ENCODE measurements around the gene FCHO1. TPM values are rescaled to one million over a fixed set of nuclear protein-coding genes. Genes with fewer than 3 reads are reported as not detected.

FCHO1 gene
- total and polyA plus RNA-seq, 10 of the 15 experiments (the other 5 are each of a cell fraction or from before 2014, with no cell fraction given): 0.14 to 45.8 (median 15.8) TPM

DNA sequence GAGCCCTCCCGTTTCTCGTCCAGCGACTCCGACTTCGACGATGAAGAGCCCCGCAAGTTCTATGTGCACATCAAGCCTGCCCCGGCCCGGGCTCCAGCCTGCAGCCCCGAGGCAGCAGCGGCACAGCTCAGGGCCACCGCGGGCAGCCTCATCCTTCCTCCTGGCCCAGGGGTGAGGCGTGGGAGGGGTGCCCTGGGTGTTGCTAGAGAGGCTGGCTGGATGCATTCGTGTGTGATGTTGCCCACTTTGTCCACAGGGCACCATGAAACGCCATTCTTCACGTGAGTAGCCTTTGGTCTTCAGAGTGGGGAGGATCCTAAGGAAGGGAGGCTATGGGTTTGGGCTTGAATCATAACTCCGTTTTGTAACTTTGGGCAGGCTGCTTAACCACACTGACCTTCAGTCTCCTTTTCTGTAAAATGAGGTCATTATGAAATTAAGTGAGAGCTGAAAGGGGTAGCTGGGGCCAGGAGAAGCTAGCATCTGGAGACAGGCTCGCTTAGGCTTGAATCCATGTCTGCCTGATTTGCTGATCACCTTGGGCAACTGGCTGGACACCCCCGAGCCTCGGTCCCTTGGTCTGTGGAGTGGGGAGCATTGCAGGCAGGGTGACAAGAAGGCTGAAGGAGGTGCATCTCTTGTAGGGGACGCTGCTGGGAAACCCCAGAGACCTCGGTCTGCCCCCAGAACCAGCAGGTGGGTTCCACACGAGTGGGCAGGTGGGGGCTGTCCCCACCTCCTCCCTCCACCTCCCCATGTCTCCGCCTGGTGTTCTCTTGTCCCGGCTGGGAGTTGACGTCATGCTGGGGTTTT is 24.9 kb downstream of the FCHO1 start (continued):
- TF ChIP-seq SMARCA5 (IDR thresholded peaks at IDR 0.05): no peak; the same call in 1 of the 2 replicates
- TF ChIP-seq FOXM1 (IDR thresholded peaks at IDR 0.05; ENCODE audit: low read depth, low read length): peak; percentile 86; the same call in 1 of the 2 replicates
- TF ChIP-seq TCF3 (IDR thresholded peaks at IDR 0.05; ENCODE audit: borderline replicate concordance, insufficient read depth, low read depth, low read length): peak; percentile 99
- TF ChIP-seq CEBPB (IDR thresholded peaks at IDR 0.05; ENCODE audit: borderline replicate concordance in 1 of 2, low read depth in 2 of 2, low read length in 2 of 2): peak in 1 of 2 experiments; percentile 91; a peak in 1 of 4 replicates
- peak; percentile 89 for TF ChIP-seq MTA2 (IDR thresholded peaks at IDR 0.05; ENCODE audit: low read depth)
- TF ChIP-seq ZNF24 (IDR thresholded peaks at IDR 0.05): no peak
- TF ChIP-seq JUND (IDR thresholded peaks at IDR 0.05; ENCODE audit: low read depth, low read length): peak; percentile 53
- TF ChIP-seq PML (IDR thresholded peaks at IDR 0.05; ENCODE audit: low read length): peak; percentile 73; the same call in 1 of the 2 replicates
- peak; percentile 89; the same call in 1 of the 2 replicates for TF ChIP-seq ZBED1 (IDR thresholded peaks at IDR 0.05; ENCODE audit: borderline replicate concordance)
- TF ChIP-seq, protein P1, sequence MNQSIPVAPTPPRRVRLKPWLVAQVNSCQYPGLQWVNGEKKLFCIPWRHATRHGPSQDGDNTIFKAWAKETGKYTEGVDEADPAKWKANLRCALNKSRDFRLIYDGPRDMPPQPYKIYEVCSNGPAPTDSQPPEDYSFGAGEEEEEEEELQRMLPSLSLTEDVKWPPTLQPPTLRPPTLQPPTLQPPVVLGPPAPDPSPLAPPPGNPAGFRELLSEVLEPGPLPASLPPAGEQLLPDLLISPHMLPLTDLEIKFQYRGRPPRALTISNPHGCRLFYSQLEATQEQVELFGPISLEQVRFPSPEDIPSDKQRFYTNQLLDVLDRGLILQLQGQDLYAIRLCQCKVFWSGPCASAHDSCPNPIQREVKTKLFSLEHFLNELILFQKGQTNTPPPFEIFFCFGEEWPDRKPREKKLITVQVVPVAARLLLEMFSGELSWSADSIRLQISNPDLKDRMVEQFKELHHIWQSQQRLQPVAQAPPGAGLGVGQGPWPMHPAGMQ (IDR thresholded peaks at IDR 0.05; ENCODE audit: borderline replicate concordance): no peak
- peak; percentile 61; the same call in 1 of the 2 replicates for TF ChIP-seq BACH1 (IDR thresholded peaks at IDR 0.05; ENCODE audit: borderline replicate concordance)
- TF ChIP-seq, protein P2, sequence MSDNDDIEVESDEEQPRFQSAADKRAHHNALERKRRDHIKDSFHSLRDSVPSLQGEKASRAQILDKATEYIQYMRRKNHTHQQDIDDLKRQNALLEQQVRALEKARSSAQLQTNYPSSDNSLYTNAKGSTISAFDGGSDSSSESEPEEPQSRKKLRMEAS (IDR thresholded peaks at IDR 0.05; ENCODE audit: low read depth, low read length): no peak
- peak; percentile 24; the same call in 1 of the 2 replicates for TF ChIP-seq CHD2 (IDR thresholded peaks at IDR 0.05; ENCODE audit: borderline replicate concordance, low read depth, low read length)
- no peak for TF ChIP-seq ZNF384 (IDR thresholded peaks at IDR 0.05; ENCODE audit: borderline replicate concordance, low read depth, low read length)
- TF ChIP-seq TCF12 (IDR thresholded peaks at IDR 0.05; ENCODE audit: low read depth, low read length): peak; percentile 99
- TF ChIP-seq CREM (IDR thresholded peaks at IDR 0.05; ENCODE audit: low read depth): peak; percentile 94; the same call in 1 of the 2 replicates
- peak; percentile 84 to 87 for TF ChIP-seq IKZF2 (IDR thresholded peaks at IDR 0.05)
- TF ChIP-seq, protein P3, sequence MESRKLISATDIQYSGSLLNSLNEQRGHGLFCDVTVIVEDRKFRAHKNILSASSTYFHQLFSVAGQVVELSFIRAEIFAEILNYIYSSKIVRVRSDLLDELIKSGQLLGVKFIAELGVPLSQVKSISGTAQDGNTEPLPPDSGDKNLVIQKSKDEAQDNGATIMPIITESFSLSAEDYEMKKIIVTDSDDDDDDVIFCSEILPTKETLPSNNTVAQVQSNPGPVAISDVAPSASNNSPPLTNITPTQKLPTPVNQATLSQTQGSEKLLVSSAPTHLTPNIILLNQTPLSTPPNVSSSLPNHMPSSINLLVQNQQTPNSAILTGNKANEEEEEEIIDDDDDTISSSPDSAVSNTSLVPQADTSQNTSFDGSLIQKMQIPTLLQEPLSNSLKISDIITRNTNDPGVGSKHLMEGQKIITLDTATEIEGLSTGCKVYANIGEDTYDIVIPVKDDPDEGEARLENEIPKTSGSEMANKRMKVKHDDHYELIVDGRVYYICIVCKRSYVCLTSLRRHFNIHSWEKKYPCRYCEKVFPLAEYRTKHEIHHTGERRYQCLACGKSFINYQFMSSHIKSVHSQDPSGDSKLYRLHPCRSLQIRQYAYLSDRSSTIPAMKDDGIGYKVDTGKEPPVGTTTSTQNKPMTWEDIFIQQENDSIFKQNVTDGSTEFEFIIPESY (IDR thresholded peaks at IDR 0.05): no peak
- TF ChIP-seq IKZF1 (conservative IDR thresholded peaks at IDR 0.05): peak; percentile 90
- TF ChIP-seq, protein P4, sequence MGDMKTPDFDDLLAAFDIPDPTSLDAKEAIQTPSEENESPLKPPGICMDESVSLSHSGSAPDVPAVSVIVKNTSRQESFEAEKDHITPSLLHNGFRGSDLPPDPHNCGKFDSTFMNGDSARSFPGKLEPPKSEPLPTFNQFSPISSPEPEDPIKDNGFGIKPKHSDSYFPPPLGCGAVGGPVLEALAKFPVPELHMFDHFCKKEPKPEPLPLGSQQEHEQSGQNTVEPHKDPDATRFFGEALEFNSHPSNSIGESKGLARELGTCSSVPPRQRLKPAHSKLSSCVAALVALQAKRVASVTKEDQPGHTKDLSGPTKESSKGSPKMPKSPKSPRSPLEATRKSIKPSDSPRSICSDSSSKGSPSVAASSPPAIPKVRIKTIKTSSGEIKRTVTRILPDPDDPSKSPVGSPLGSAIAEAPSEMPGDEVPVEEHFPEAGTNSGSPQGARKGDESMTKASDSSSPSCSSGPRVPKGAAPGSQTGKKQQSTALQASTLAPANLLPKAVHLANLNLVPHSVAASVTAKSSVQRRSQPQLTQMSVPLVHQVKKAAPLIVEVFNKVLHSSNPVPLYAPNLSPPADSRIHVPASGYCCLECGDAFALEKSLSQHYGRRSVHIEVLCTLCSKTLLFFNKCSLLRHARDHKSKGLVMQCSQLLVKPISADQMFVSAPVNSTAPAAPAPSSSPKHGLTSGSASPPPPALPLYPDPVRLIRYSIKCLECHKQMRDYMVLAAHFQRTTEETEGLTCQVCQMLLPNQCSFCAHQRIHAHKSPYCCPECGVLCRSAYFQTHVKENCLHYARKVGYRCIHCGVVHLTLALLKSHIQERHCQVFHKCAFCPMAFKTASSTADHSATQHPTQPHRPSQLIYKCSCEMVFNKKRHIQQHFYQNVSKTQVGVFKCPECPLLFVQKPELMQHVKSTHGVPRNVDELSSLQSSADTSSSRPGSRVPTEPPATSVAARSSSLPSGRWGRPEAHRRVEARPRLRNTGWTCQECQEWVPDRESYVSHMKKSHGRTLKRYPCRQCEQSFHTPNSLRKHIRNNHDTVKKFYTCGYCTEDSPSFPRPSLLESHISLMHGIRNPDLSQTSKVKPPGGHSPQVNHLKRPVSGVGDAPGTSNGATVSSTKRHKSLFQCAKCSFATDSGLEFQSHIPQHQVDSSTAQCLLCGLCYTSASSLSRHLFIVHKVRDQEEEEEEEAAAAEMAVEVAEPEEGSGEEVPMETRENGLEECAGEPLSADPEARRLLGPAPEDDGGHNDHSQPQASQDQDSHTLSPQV (IDR thresholded peaks at IDR 0.05): no peak; the same call in 1 of the 2 replicates
- TF ChIP-seq MYB (IDR thresholded peaks at IDR 0.05; ENCODE audit: borderline replicate concordance, low read depth, low read length): no peak
- TF ChIP-seq NRF1 (conservative IDR thresholded peaks at IDR 0.05; ENCODE audit: low read depth, low read length): no peak
- TF ChIP-seq SIX5 (IDR thresholded peaks at IDR 0.05; ENCODE audit: low read depth, low read length, severe bottlenecking): no peak

Data from GM12878 (cell line).